Kidney epithelial cell (primary cell): ENCODE measurements around the gene TRIP6. TPM values are rescaled to one million over a fixed set of nuclear protein-coding genes. Genes with fewer than 3 reads are reported as not detected.
"Not testable (repeated sequence)": the region's sequence is repeated elsewhere in the genome, so short reads cannot be mapped to it uniquely, and the experiment has no call there.

Source experiments
- DNase-seq: peaks from one replicate; pipeline ENCODE4 v3.0.0-alpha.2; 2010; ENCODE audit warnings: low read depth
- H3K27me3 ChIP-seq: 2 replicates; pipeline ENCODE4 v1.6.0; 2011; ENCODE audit warnings: low read length; ENCODE audit not compliant: control insufficient read depth, insufficient read depth
- H3K36me3 ChIP-seq: 2 replicates; pipeline ENCODE4 v1.5.1; 2011; ENCODE audit warnings: low read length; ENCODE audit not compliant: control insufficient read depth, insufficient read depth
- H3K4me3 ChIP-seq: 2 replicates; pipeline ENCODE4 v1.5.1; 2011; ENCODE audit warnings: low read depth, mild to moderate bottlenecking, control low read depth, low read length
- total RNA-seq: library from RNA; depleted of rRNA; stranded (reverse); fragments of >200 nt; gene quantifications from 2 replicates; pipeline ENCODE4 v1.2.3, GENCODE V29; 2015
- TF ChIP-seq, protein P1 (sequence below): IDR thresholded peaks from 2 replicates; pipeline ENCODE4 v1.5.1; 2011; ENCODE audit warnings: mild to moderate bottlenecking, moderate library complexity, low read length, control low read depth, inconsistent platforms; ENCODE audit not compliant: insufficient read depth, poor library complexity, severe bottlenecking

TRIP6 gene
- total RNA-seq, 1 donor from 2014 or later = 114 TPM

DNA sequence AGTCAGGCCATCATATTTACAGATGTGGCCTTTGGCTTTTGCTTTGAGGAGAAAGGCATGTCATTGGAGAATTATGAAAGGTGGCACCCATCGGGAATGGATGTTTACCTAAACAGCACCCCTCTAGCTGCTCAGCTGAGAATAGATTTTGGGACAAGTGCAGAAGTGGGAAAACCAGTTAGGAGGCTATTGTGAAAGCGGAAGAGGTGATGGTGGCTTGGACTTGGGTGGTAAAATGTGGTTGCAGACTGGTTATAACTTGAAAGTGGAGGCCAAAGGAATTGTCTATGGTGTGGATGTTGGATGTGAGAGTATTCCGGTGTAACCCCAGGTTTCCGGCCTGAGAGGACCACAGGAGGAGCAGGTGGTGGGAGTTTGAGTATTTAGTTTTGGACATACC lies 19.8 kb upstream of the TRIP6 start:
- H3K27me3 ChIP-seq = no peaks in the 10 kb centered on the region
- no peaks in the 10 kb centered on the region for H3K36me3 ChIP-seq
- H3K4me3 ChIP-seq = no peak overlapping the region
- TF ChIP-seq, protein P1, sequence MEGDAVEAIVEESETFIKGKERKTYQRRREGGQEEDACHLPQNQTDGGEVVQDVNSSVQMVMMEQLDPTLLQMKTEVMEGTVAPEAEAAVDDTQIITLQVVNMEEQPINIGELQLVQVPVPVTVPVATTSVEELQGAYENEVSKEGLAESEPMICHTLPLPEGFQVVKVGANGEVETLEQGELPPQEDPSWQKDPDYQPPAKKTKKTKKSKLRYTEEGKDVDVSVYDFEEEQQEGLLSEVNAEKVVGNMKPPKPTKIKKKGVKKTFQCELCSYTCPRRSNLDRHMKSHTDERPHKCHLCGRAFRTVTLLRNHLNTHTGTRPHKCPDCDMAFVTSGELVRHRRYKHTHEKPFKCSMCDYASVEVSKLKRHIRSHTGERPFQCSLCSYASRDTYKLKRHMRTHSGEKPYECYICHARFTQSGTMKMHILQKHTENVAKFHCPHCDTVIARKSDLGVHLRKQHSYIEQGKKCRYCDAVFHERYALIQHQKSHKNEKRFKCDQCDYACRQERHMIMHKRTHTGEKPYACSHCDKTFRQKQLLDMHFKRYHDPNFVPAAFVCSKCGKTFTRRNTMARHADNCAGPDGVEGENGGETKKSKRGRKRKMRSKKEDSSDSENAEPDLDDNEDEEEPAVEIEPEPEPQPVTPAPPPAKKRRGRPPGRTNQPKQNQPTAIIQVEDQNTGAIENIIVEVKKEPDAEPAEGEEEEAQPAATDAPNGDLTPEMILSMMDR = no peak
- no peak for DNase-seq

DNA sequence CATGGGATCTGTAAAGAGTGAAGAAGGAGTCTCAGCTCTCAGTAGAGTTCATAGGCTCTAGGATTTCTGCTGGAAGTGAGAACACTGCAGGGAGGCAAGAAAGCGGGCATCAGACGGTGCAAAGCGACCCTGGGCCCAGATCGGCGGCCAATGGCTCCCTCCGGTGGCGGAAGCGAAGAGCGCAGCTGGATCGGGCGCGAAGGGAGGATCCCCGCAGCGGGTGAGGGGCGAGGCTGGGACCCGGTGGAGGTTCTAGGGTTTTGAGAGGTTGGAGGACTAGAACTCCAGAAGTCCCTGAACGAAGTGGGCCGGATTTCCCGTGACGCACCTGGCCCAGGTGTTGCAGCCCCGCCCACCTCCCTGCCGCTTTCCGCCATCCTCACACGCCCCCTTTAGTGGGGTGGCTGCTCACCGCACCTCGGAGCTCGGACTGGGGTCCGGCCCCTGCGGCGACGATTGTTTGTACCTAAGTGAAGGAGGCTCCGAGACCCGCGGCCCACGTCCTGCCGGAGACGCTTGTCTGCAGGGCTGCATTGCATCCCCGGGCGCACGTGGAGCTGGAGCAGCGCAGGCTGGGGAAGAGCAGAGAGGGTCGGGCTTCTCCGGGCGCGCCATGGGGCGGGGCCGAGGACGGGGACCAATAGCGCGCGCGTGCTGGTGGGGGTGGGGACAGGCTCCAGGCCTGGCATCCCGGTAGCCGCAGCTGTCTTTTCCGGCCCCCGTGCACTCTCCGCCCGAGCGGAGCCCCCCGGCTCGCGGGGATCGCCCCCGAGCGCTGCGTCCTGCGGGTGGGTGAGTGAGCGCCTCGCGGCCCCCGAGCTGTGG lies 14.9 kb upstream of the TRIP6 start, which contains the start of gene SLC12A9:
Gene SLC12A9 (plus strand): TSS at position 666 of the 825 bp plus-strand sequence. CDS start 1,485 bp downstream, outside the sequence.
- TF ChIP-seq, protein P1 = peak; percentile 97
- DNase-seq = no peak
- H3K4me3 ChIP-seq = peak within 1 kb of the TSS; percentile 70
- H3K36me3 ChIP-seq = no peaks in the 10 kb centered on the region
- H3K27me3 ChIP-seq = no peaks in the 10 kb centered on the region

DNA sequence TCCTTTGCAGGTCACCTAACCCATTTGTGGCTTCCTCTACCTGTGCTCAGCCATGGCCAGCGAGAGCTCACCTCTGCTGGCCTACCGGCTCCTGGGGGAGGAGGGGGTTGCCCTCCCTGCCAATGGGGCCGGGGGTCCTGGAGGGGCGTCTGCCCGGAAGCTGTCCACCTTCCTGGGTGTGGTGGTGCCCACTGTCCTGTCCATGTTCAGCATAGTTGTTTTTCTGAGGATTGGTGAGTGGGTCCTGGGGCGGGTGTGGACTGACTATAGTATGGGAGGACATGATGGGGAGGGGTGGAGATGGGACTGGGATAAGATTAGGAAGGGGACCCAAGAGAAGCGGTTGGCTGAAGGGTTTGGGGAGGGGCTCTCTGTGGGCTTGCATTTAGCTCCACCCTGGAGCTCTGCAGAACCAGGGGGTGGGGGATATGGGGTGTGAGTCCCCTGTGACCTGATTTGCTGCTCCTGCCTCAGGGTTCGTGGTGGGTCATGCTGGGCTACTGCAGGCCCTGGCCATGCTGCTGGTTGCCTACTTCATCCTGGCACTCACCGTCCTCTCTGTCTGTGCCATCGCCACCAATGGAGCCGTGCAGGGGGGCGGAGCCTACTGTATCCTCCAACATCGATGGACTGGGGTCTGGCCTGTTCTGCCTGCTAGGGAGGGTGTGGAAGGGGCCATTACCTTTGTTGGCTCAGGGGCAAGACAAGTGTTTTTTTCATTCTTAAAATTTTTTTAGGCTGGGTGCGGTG lies 12.9 kb upstream of the TRIP6 start:
- Histone ChIP-seq H3K4me3 (no peak overlapping the region), H3K27me3 (no peaks in the 10 kb centered on the region), H3K36me3 (no peaks in the 10 kb centered on the region)
- no peak for DNase-seq
- TF ChIP-seq, protein P1 = no peak

DNA sequence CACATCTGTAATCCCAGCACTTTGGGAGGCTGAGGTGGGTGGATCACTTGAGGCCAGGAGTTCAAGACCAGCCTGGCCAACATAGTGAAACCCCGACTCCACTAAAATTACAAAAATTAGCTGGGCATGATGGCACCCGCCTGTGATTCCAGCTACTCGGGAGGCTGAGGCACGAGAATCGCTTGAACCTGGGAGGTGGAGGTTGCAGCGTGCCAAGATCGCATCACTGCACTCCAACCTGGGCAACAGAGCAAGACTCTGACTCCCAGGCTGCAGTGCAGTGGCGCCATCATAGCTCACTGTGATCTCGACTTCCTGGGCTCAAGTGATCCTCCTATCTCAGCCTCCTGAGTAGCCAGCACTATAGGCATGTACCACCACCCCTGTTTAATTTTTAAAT lies 12.3 kb upstream of the TRIP6 start:
- not testable (repeated sequence) for H3K4me3 ChIP-seq, DNase-seq, H3K36me3 ChIP-seq, H3K27me3 ChIP-seq

DNA sequence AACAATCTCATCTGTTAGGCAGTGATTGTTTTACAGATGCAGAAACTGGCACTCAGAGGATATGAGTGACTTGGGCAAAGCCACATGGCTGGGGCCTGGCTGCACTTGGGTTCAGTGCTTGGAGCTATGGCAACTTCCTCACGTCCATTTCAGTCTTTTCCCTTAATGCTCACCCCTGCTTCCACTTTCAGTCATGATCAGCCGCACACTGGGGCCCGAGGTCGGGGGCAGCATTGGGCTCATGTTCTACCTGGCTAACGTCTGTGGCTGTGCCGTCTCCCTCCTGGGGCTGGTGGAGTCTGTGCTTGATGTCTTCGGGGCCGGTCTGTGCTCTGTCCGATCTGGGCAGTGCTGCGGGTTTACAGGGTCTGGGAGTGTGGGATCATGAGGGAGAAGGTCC lies 11.7 kb upstream of the TRIP6 start:
- Histone ChIP-seq H3K4me3 (no peak overlapping the region), H3K36me3 (no peaks in the 10 kb centered on the region), H3K27me3 (no peaks in the 10 kb centered on the region)
- TF ChIP-seq, protein P1 = no peak
- DNase-seq = no peak

DNA sequence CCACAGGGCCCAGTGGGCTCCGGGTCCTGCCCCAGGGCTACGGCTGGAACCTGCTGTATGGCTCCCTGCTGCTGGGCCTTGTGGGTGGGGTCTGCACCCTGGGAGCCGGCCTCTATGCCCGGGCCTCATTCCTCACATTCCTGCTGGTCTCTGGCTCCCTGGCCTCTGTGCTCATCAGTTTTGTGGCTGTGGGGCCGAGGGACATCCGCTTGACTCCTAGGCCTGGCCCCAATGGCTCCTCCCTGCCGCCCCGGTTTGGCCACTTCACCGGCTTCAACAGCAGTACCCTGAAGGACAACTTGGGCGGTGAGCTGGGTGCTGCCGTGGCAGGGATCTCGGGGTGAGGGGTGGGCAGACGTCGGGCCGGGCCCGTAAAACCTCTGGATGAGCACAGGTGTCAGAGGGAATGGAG lies 10.3 kb upstream of the TRIP6 start:
- H3K4me3 ChIP-seq = no peak overlapping the region
- no peaks in the 10 kb centered on the region for H3K36me3 ChIP-seq
- no peak for DNase-seq
- H3K27me3 ChIP-seq = no peaks in the 10 kb centered on the region
- TF ChIP-seq, protein P1 = no peak
